GM18870 (cell line): ENCODE results near the gene IL21R.
"Not testable (repeated sequence)": the region's sequence is repeated elsewhere in the genome, so short reads cannot be mapped to it uniquely, and the experiment has no call there.

Source experiments
- ATAC-seq: cut with Tn5 transposase; IDR thresholded peaks from one replicate; pipeline ENCODE4 v1.9.1; 2021; ENCODE audit warnings: moderate library complexity; ENCODE audit not compliant: unreplicated experiment

The IL21R gene

DNA sequence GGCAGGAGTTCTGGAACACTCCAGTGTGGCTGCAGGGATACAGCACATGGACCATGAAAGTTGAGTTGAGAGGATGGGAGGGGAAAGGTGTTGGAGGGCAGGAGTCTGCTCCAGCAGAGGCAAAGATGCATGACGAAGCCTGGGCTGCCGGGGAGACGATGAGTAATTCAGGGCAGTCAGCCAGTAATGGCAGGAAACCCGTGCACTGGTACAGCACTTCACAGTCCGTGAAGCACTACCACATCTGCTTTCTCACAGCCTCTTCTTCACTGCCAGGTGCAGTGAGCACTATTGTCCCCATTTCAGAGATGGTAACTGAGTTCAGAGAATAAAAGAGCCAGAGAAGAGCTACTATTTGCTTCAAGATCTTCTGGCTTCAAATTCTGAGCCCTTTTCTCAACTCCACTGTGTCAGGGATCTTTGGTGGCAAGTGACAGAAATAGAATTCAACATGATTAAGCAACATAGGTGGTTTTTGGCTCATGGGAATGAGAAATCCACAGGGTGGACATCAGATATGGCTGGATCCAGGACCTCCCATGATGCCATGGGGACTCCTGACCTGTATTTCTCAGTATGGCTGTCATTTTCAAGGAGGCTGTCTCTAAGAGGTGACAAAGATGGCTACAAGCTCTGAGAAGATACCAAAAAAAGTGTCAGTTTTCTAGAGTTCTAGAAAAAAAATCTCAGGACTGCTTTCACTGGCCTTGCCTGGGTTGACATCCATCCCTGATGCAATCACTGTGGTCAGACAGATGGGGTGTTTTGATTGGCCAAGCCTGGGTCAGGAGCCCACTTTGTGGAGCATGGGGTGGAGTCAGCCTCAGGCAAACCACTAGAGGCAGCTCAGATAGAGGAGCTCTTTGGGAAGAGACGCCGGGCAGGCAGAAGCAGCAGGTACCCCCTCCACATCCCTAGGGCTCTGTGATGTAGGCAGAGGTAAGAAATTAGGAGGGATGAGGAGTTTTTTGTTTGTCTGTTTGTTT, 24.7 kb downstream of the IL21R start:
- peak; percentile 61 for ATAC-seq

- ATAC-seq, result no peak
Observed at GRCh38 chr16:27427538-27427937, 25.6 kb downstream of the IL21R start.

DNA sequence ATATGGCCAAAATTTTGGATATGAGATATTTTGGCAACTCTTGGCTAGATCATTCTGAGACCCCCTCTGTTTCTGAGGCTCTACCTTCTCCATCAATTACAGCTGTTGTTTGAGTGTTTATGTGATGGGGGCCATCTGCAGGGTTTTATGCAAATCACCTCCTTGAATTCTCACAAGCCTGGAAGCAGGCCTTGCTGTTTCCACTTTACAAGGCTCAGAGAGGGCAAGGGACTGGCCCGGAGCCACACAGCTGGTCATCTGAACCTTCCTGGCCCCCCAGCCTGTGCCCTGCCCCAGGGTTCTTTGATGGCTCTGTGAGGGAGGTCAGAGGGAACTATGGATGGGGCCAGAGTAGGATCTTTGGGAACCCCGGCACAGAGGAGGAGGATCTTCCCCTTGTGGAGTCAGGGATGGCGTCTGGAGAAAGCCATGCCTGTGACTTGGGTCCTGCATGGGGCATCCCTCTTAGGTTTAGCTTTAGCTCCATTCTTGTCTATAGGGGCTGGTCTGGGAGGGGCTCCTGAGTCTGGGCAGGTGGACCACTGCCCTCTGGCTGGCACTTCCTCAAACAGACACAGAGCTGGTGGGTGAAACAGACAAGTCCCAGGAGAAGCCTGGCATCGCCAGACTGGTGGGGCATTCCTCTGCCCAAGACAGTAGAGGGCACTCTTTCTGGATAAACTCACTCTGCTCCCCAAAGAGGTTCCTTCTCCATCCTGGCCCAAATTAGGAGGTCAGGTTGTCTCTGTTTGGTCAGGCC, 26.2 kb downstream of the IL21R start:
- no peak for ATAC-seq

DNA sequence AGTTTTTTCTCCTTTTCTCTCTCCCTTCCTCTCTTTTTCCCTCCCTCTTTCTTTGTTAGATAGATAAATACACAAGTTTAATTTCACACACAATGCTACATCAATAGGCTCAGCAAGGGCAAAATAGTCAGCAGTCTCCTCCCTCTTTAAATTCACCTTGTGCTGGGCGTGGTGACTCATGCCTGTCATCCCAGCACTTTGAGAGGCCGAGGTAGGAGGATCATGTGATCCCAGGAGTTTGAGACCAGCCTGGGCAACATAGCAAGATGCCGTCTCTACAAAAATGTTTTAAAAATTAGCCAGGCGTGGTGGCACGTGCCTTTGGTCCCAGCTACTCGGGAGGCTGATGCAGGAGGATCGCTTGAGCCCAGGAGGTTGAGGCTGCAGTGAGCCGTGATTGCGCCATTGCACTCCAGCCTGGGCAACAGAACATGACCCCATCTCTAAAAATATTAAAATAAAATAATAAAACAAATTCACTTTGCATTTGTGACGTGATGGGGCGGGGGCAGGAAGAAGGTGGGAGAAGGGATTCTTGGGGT, 27.4 kb downstream of the IL21R start:
- ATAC-seq, result no peak

DNA sequence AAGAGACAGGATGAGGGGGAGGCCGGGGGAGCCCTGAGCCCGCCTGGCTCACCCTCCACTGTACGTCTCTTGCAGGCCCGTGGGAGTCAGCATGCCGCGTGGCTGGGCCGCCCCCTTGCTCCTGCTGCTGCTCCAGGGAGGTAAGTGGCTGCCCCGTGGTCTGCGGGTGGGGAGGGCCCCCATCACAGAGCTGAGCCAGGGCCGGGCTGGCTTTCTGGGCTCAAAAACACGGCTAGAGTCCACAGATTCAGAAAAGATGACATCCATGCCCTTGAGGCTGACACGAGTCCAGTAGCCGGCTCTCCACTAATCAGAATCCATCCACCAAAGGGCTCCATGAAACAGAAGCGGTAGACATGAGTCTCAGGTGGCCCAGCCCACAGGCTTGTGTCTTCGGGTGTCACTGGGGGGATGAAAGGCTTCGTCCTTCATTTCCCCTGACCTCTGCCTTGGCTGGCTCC, 28.0 kb downstream of the IL21R start:
- ATAC-seq, result no peak

DNA sequence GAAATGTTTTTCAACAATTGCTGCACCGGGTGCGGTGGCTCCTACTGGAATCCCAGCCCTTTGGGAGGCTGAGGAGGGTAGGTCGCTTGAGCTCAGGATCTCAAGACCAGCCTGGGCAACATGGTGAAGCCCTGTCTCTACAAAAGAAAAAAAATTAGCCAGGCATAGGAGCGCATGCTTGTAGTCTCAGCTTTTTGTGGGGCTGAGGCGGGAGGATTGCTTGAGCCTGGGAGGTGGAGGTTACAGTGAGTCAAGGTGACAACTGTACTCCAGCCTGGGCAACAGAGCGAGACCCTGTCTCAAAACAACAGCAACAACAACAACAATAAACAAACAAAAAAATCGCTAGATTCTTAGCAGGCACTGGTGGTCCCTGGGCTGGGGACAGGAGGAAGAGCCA, 28.5 kb downstream of the IL21R start:
- no peak for ATAC-seq

DNA sequence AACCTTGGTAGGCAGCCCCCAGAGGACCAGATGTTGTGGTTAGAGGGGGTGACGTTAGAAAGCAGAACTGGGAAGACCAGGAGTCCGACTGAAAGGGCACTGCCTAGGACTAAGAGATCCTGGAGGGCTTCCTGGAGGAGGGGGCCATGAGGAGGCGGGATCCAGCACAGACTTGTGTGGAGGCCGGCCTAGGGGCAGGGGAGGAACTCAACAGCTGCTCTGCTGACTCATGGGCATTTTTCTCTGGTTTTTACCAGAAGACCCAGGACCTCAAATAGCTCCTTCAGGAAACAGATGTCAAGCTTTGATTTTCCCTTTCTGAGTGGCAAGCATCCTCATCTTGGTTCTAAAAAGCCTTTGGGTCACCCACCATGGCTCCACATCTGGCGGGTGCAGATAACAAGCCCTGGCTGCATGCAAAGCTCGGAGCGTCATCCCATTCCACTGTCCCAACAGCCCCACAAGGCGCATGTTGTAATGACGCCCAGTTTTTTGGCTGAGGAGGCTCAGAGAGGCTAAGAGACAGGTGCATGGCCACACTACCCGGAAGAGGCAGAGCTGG, 29.0 kb downstream of the IL21R start:
- ATAC-seq, result no peak

DNA sequence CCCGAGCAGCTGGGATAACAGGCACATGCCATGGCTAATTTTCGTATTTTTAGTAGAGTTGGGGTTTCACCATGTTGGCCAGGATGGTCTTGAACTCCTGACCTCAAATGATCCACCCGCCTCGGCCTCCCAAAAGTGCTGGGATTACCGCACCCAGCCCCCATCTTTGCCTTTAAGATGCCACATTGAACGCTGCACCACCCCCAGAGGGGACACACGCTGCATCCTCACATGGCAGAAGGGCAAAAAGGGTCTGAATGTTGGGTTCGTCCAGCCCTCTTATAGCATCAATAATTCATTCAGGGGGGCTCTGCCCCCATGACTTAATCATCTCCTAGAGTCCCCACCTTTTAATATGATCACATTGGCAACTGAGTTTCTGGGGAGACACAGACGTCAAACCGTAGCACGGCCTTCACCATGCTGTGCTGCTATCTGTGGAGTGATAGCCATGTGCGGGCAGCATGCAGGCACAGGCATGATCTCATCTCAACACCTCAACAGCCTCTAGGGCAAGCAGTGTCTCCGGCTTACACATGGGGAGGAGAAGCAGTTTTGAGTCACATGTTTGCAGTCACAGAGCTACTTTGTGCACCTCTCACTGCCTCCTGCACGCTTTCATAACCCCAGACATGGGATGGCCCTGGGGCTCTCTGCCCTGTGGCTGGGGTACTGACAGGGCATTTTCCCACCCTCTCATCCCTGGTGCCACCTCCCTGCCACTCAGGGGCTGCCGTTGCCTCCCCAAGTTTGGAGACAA, 30.0 kb downstream of the IL21R start:
- no peak for ATAC-seq

GRCh38 chr16:27432558-27432957, 30.6 kb downstream of the IL21R start:
- no peak for ATAC-seq

- ATAC-seq, result not testable (repeated sequence)
Observed at GRCh38 chr16:27433191-27433590, 31.2 kb downstream of the IL21R start.

DNA sequence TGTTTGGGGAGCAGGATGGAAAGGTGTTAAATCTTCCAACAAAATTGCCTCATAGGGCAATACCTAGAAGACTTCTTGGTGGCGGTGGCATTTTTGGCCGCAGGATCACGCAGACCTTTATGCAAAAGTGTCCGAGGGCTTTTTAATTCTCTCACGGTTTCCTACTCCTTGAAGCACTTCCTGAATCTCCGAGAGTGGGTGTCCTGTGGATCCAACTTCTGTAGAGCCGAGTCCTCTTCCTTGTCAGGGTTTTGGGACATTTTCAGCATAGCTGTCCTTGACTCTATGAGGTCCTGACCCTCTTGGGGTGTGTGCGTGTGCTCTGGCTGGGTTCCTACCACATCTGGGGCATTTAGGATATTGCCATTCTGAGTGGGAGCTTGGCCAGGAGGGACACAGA, 31.7 kb downstream of the IL21R start:
- no peak for ATAC-seq

GRCh38 chr16:27434141-27435051, 32.4 kb downstream of the IL21R start:
- ATAC-seq, result no peak

DNA sequence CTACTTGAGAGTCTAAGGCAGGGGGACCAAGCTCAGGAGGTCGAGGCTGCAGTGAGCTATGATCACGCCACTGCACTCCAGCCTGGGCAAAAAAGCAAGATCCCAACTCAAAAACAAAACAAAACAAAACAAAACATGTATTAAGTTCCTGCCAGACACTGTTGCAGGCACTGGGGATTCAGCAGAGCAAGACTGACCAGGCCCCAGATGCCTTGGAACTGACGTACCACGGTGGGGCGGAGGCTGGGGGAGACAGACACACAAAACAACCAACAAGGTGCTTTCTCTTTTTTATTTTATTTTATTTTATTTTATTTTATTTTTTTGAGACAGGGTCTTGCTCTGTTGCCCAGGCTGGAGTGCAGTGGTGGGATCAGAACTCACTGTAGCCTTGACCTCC, 33.2 kb downstream of the IL21R start:
- not testable (repeated sequence) for ATAC-seq

DNA sequence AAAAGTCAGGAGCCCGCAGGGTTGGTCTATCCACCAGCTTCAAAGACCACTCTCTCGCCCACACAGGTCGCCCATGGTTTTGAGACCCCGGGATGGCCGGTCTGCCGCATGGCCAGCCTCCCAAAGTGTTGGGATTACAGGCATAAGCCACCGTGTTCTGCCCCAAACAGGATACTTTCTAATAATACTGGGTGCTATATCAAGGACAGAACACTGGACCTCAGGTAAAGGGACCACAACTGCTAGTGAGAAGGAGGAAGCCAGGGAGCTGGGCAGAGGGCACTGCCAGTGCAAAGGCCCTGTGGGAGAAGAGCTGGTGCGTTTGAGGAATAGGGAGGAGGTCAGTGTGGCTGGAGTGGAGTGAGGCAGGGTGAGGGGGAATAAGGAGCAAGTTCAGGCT, 34.1 kb downstream of the IL21R start:
- ATAC-seq, result no peak

GRCh38 chr16:27436921-27437650, 35.1 kb downstream of the IL21R start:
- ATAC-seq, result no peak

DNA sequence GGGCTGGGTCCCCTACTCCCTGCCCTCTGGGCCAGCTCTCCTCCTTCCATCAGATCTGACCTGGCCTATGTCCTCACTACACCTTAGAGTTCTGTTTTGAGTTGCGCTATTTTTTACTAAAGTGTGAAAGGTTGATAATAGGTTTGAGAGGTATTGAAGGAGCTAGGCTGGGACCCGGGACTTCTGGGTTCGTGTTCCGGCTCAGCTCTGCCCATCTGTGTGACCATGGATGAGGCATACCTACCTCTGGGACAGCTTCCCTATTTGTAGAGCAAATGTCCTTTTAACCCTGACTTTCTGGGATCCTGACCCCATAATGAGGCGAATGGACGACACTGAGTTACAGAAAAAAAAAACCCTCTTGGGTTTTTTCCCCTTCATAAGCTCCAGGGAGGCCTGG, 36.0 kb downstream of the IL21R start:
- no peak for ATAC-seq

GRCh38 chr16:27439271-27440018, 37.5 kb downstream of the IL21R start:
- no peak for ATAC-seq

DNA sequence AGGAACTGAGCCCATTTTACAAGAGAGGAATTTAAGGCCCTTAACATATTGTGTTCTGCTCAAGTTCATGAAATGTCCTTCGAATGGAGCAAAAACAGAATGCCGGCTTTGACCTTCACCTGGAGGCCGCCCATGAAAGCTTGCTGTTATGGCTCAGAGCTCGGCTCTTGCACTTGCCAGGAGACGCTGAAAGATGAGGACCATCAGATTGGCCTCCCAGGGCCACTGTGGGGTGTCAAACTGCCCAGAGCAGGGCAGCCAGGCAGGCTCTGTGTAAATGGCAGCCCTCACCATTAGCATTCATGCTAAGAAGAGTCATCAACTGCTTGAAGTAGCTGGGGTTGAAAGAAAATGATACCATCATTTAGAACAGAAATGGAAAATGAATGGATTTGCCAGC, 39.3 kb downstream of the IL21R start:
- no peak for ATAC-seq
